ENCODE measurements around the gene ATP11A.

Gene ATP11A

GRCh38 chr13:112733112-112733511 lies 43.3 kb downstream of the ATP11A start:
- no peak for TF ChIP-seq CTCF (IDR thresholded peaks at IDR 0.05; ENCODE audit: low read length)
- no peak for TF ChIP-seq EZH2 (optimal IDR thresholded peaks at IDR 0.05; ENCODE audit: low read depth, low read length)
- TF ChIP-seq EZH2phosphoT487 (IDR thresholded peaks at IDR 0.05; ENCODE audit: low read length): no peak
- H4K20me1 ChIP-seq (ENCODE audit: insufficient read depth, low read length): no peaks in the 10 kb centered on the region
- no peak overlapping the region for H3K9ac ChIP-seq (ENCODE audit: low read length)

GRCh38 chr13:112733661-112734379 lies 44.0 kb downstream of the ATP11A start:
- Histone ChIP-seq H4K20me1 (ENCODE audit: insufficient read depth, low read length) (no peaks in the 10 kb centered on the region), H3K79me2 (ENCODE audit: low read length) (peaks cover 54% of the 10 kb centered on the region)

More at GRCh38 chr13:112733112-112733511, 43.3 kb downstream of the ATP11A start:
- Histone ChIP-seq H3K27ac (ENCODE audit: low read length) (no peak overlapping the region), H3K36me3 (replicated peaks; ENCODE audit: insufficient read depth, low read length) (no peaks in the 10 kb centered on the region), H3K4me1 (ENCODE audit: low read length) (no peaks in the 10 kb centered on the region), H3K79me2 (ENCODE audit: low read length) (peaks cover 61% of the 10 kb centered on the region), H3F3A (ENCODE audit: insufficient read depth, low read length) (no peaks in the 10 kb centered on the region), H2AFZ (ENCODE audit: low read length) (no peak overlapping the region), H3K4me3 (ENCODE audit: low read length) (no peak overlapping the region), H3K4me2 (ENCODE audit: low read depth, low read length) (no peak overlapping the region), H3K9me3 (replicated peaks; ENCODE audit: insufficient read depth, low read length) (no peaks in the 10 kb centered on the region), H3K9me2 (replicated peaks; ENCODE audit: insufficient read depth, low read length) (no peaks in the 10 kb centered on the region), H3K27me3 (replicated peaks; ENCODE audit: insufficient read depth, low read length) (no peaks in the 10 kb centered on the region)
- DNase-seq: no peak

GRCh38 chr13:112734696-112735547 lies 45.1 kb downstream of the ATP11A start:
- H3K9me3 ChIP-seq (replicated peaks; ENCODE audit: insufficient read depth, low read length): no peaks in the 10 kb centered on the region
- no peaks in the 10 kb centered on the region for H3K4me1 ChIP-seq (ENCODE audit: low read length)
- H3K27me3 ChIP-seq (replicated peaks; ENCODE audit: insufficient read depth, low read length): no peaks in the 10 kb centered on the region
- no peak for TF ChIP-seq EZH2phosphoT487 (IDR thresholded peaks at IDR 0.05; ENCODE audit: low read length)
- H3K4me2 ChIP-seq (ENCODE audit: low read depth, low read length): no peak overlapping the region
- H3F3A ChIP-seq (ENCODE audit: insufficient read depth, low read length): no peaks in the 10 kb centered on the region
- H4K20me1 ChIP-seq (ENCODE audit: insufficient read depth, low read length): no peaks in the 10 kb centered on the region
- no peaks in the 10 kb centered on the region for H3K36me3 ChIP-seq (replicated peaks; ENCODE audit: insufficient read depth, low read length)
- no peak overlapping the region for H2AFZ ChIP-seq (ENCODE audit: low read length)
- no peak for DNase-seq
- no peaks in the 10 kb centered on the region for H3K9me2 ChIP-seq (replicated peaks; ENCODE audit: insufficient read depth, low read length)
- H3K9ac ChIP-seq (ENCODE audit: low read length): no peak overlapping the region
- H3K79me2 ChIP-seq (ENCODE audit: low read length): peaks cover 49% of the 10 kb centered on the region
- H3K27ac ChIP-seq (ENCODE audit: low read length): no peak overlapping the region
- H3K4me3 ChIP-seq (ENCODE audit: low read length): no peak overlapping the region

More at GRCh38 chr13:112733661-112734379, 44.0 kb downstream of the ATP11A start:
- no peaks in the 10 kb centered on the region for H3K9me2 ChIP-seq (replicated peaks; ENCODE audit: insufficient read depth, low read length)
- no peak for DNase-seq
- H3K36me3 ChIP-seq (replicated peaks; ENCODE audit: insufficient read depth, low read length): no peaks in the 10 kb centered on the region
- no peak overlapping the region for H2AFZ ChIP-seq (ENCODE audit: low read length)
- H3F3A ChIP-seq (ENCODE audit: insufficient read depth, low read length): no peaks in the 10 kb centered on the region
- H3K4me3 ChIP-seq (ENCODE audit: low read length): no peak overlapping the region
- no peak overlapping the region for H3K9ac ChIP-seq (ENCODE audit: low read length)
- H3K4me2 ChIP-seq (ENCODE audit: low read depth, low read length): no peak overlapping the region
- no peak for TF ChIP-seq EZH2 (optimal IDR thresholded peaks at IDR 0.05; ENCODE audit: low read depth, low read length)
- no peaks in the 10 kb centered on the region for H3K9me3 ChIP-seq (replicated peaks; ENCODE audit: insufficient read depth, low read length)
- no peaks in the 10 kb centered on the region for H3K4me1 ChIP-seq (ENCODE audit: low read length)
- H3K27ac ChIP-seq (ENCODE audit: low read length): no peak overlapping the region
- no peaks in the 10 kb centered on the region for H3K27me3 ChIP-seq (replicated peaks; ENCODE audit: insufficient read depth, low read length)

- no peaks in the 10 kb centered on the region for H3F3A ChIP-seq (ENCODE audit: insufficient read depth, low read length)
- H3K27ac ChIP-seq (ENCODE audit: low read length): no peak overlapping the region
- no peak overlapping the region for H3K4me3 ChIP-seq (ENCODE audit: low read length)
- no peak for DNase-seq
- no peaks in the 10 kb centered on the region for H3K4me1 ChIP-seq (ENCODE audit: low read length)
- no peaks in the 10 kb centered on the region for H3K27me3 ChIP-seq (replicated peaks; ENCODE audit: insufficient read depth, low read length)
- H3K9ac ChIP-seq (ENCODE audit: low read length): no peak overlapping the region
- H2AFZ ChIP-seq (ENCODE audit: low read length): no peak overlapping the region
- no peaks in the 10 kb centered on the region for H4K20me1 ChIP-seq (ENCODE audit: insufficient read depth, low read length)
- H3K36me3 ChIP-seq (replicated peaks; ENCODE audit: insufficient read depth, low read length): no peaks in the 10 kb centered on the region
- no peak overlapping the region for H3K4me2 ChIP-seq (ENCODE audit: low read depth, low read length)
- TF ChIP-seq CTCF (IDR thresholded peaks at IDR 0.05; ENCODE audit: low read length) (no peak), EZH2 (optimal IDR thresholded peaks at IDR 0.05; ENCODE audit: low read depth, low read length) (no peak), EZH2phosphoT487 (IDR thresholded peaks at IDR 0.05; ENCODE audit: low read length) (no peak)
- H3K79me2 ChIP-seq (ENCODE audit: low read length): peaks cover 44% of the 10 kb centered on the region
- no peaks in the 10 kb centered on the region for H3K9me2 ChIP-seq (replicated peaks; ENCODE audit: insufficient read depth, low read length)
- H3K9me3 ChIP-seq (replicated peaks; ENCODE audit: insufficient read depth, low read length): no peaks in the 10 kb centered on the region
Measured at GRCh38 chr13:112735791-112736190, 46.0 kb downstream of the ATP11A start.
